HG03565 (cell line): Measurements from ENCODE around the gene CNTNAP4.

Experiments
- ATAC-seq: cut with Tn5 transposase; IDR thresholded peaks from one replicate; pipeline ENCODE4 v1.9.1; 2021; ENCODE audit warnings: mild to moderate bottlenecking, moderate library complexity; ENCODE audit not compliant: unreplicated experiment

Gene CNTNAP4

GRCh38 chr16:76387994-76388393 is 110.8 kb downstream of the CNTNAP4 start:
- ATAC-seq, result no peak

GRCh38 chr16:76389126-76389525 is 111.9 kb downstream of the CNTNAP4 start:
- no peak for ATAC-seq

GRCh38 chr16:76390476-76390875 is 113.3 kb downstream of the CNTNAP4 start:
- no peak for ATAC-seq

- ATAC-seq, result no peak
Measured at GRCh38 chr16:76396977-76397376, 119.8 kb downstream of the CNTNAP4 start.

- ATAC-seq, result no peak
Measured at GRCh38 chr16:76409706-76410105, 132.5 kb downstream of the CNTNAP4 start.

GRCh38 chr16:76421571-76421970 is 144.4 kb downstream of the CNTNAP4 start:
- ATAC-seq, result no peak

- no peak for ATAC-seq
Measured at GRCh38 chr16:76428858-76429257, 151.7 kb downstream of the CNTNAP4 start.

- ATAC-seq, result no peak
Measured at GRCh38 chr16:76441391-76441790, 164.2 kb downstream of the CNTNAP4 start.

GRCh38 chr16:76441876-76442275 is 164.7 kb downstream of the CNTNAP4 start:
- ATAC-seq, result no peak

- ATAC-seq, result no peak
Measured at GRCh38 chr16:76443973-76444372, 166.8 kb downstream of the CNTNAP4 start.

- no peak for ATAC-seq
Measured at GRCh38 chr16:76444832-76445231, 167.6 kb downstream of the CNTNAP4 start.

- no peak for ATAC-seq
Measured at GRCh38 chr16:76445815-76446214, 168.6 kb downstream of the CNTNAP4 start.

- no peak for ATAC-seq
Measured at GRCh38 chr16:76446251-76446650, 169.1 kb downstream of the CNTNAP4 start.

GRCh38 chr16:76450890-76451289 is 173.7 kb downstream of the CNTNAP4 start:
- ATAC-seq, result no peak

- no peak for ATAC-seq
Measured at GRCh38 chr16:76455257-76455656, 178.1 kb downstream of the CNTNAP4 start.

- ATAC-seq, result no peak
Measured at GRCh38 chr16:76456016-76456415, 178.8 kb downstream of the CNTNAP4 start.

- no peak for ATAC-seq
Measured at GRCh38 chr16:76459111-76459510, 181.9 kb downstream of the CNTNAP4 start.

- ATAC-seq, result no peak
Measured at GRCh38 chr16:76461836-76462235, 184.6 kb downstream of the CNTNAP4 start.

- ATAC-seq, result no peak
Measured at GRCh38 chr16:76464955-76465620, 187.9 kb downstream of the CNTNAP4 start.

- ATAC-seq, result no peak
Measured at GRCh38 chr16:76466871-76467270, 189.7 kb downstream of the CNTNAP4 start.

- no peak for ATAC-seq
Measured at GRCh38 chr16:76474048-76474447, 196.8 kb downstream of the CNTNAP4 start.

- ATAC-seq, result no peak
Measured at GRCh38 chr16:76478105-76478504, 200.9 kb downstream of the CNTNAP4 start.

GRCh38 chr16:76483307-76483909 is 206.2 kb downstream of the CNTNAP4 start:
- ATAC-seq, result no peak
